ENCODE data around the gene PPP1R14B.

The PPP1R14B gene

GRCh38 chr11:64208086-64208795 is 38.5 kb downstream of the PPP1R14B start:
- no peak for DNase-seq

- peak; percentile 77 for DNase-seq
These were observed 39.3 kb downstream of the PPP1R14B start for GRCh38 chr11:64207256-64208085.

GRCh38 chr11:64206457-64207255 is 40.1 kb downstream of the PPP1R14B start, which contains the start of gene FERMT3:
Gene FERMT3 (plus strand): TSS chr11:64206721. CDS start chr11:64207365, 644 bp downstream.
- peak; percentile 66 for DNase-seq

- DNase-seq = peak; percentile 81
These were observed 42.2 kb downstream of the PPP1R14B start for GRCh38 chr11:64204464-64204989.

GRCh38 chr11:64204080-64204440 is 42.7 kb downstream of the PPP1R14B start:
- DNase-seq = no peak

GRCh38 chr11:64203421-64204079 is 43.2 kb downstream of the PPP1R14B start:
- DNase-seq = no peak

- DNase-seq = no peak
These were observed 43.8 kb downstream of the PPP1R14B start for GRCh38 chr11:64202992-64203391.

- no peak for DNase-seq
These were observed 45.2 kb downstream of the PPP1R14B start for GRCh38 chr11:64201543-64201942.

GRCh38 chr11:64198511-64198910 is 48.2 kb downstream of the PPP1R14B start:
- DNase-seq = no peak

- DNase-seq = no peak
These were observed 50.1 kb downstream of the PPP1R14B start for GRCh38 chr11:64196626-64197025.
